Neural progenitor cell (in vitro differentiated cells): ENCODE measurements around the gene CYP1A1.

Experiments
- CTCF ChIP-seq: fragments of 200-600 bp; sonication (generic); IDR thresholded peaks from 2 replicates; pipeline ENCODE4 v1.5.1; 2017; ENCODE audit warnings: antibody characterized with exemption, mild to moderate bottlenecking
- EZH2phosphoT487 ChIP-seq: fragments of 200-600 bp; sonication (generic); IDR thresholded peaks from 2 replicates; pipeline ENCODE4 v1.6.1; 2017; ENCODE audit warnings: antibody characterized with exemption

- TF ChIP-seq CTCF (no peak), EZH2phosphoT487 (no peak)
Observed at GRCh38 chr15:74770211-74770903, 45.0 kb upstream of the CYP1A1 start.
